NCI-H748 (cell line): Measurements from ENCODE around the gene RGS3.
"Not testable (repeated sequence)": the region's sequence is repeated elsewhere in the genome, so short reads cannot be mapped to it uniquely, and the experiment has no call there.

ENCODE experiments used
- DNase-seq: peaks from one replicate; lab custom pipeline; 2025; ENCODE audit not compliant: unreplicated experiment; lab: John Stamatoyannopoulos, UW

Gene RGS3

DNA sequence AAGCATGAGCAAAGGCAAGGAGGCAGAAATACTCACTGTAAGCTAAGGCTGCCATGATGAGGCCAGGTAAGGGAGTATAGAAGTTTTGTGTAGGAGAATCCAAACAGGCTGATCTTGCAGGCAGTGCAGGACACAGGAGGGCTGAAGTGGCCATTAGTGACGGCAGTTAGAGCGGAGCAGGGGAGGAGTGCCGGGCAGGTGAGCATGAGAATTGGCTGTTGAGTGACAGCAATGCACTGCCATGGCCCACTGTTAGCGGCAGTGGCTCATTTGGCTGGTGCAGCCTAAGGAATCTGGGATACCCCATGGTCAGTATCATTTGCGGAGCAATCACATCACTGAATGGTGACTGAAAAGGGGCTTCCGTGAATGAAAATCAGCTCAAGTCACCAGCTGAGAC is 22.8 kb downstream of the RGS3 start:
- no peak for DNase-seq

DNA sequence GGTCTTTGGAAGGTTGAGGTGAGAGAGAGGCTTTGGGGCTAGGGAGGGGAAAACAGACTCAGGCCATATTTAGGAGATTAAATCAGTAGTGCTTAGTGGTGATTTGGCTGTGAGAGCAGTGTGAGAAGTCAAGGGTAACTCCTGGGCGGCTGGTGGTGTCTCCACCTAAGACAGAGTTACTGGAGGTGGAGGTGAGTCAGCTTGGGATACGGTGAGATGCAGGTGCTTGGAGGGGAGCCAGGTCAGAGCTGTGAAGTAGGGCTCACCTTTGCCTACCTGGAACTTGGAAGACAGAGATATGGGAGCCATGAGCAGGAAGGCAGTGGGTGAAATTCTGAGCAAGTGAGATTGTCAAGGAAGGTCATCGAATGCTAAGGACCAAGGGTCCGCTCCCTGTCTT is 24.5 kb downstream of the RGS3 start:
- DNase-seq: no peak

DNA sequence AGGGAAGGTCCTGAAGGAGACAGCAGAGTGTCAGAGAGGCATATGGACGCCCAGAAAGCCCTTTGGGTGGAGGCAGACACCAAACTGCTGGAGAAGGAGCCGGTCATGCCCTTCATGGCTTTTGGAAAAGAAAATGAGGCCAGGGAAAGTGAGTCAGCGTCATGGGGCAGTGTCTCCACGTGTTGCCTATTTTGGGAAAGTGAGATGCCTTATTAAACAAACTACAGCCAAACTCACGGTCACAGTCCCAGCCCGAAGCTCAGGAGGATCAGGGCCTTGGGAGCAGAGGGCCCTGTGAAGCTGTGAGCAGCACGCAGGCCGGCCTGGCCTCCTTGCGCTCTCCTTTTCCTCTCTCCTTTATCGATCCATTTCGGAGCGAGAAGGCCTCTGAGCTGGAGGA is 25.0 kb downstream of the RGS3 start:
- DNase-seq: no peak

DNA sequence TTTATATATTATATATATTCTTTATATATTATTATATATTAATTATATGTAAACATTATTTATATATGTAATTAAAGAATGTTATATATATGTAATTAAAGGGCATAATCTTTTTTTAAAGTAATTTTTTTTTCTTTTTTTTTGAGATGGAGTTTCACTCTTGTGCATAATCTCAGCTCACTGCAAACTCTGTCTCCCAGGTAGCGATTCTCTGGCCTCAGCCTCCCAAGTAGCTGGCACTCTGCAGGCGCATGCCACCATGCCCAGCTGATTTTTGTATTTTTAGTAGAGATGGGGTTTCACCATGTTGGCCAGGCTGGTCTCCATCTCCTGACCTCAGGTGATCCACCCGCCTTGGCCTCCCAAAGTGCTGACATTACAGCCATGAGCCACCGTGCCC is 27.6 kb downstream of the RGS3 start:
- not testable (repeated sequence) for DNase-seq

DNA sequence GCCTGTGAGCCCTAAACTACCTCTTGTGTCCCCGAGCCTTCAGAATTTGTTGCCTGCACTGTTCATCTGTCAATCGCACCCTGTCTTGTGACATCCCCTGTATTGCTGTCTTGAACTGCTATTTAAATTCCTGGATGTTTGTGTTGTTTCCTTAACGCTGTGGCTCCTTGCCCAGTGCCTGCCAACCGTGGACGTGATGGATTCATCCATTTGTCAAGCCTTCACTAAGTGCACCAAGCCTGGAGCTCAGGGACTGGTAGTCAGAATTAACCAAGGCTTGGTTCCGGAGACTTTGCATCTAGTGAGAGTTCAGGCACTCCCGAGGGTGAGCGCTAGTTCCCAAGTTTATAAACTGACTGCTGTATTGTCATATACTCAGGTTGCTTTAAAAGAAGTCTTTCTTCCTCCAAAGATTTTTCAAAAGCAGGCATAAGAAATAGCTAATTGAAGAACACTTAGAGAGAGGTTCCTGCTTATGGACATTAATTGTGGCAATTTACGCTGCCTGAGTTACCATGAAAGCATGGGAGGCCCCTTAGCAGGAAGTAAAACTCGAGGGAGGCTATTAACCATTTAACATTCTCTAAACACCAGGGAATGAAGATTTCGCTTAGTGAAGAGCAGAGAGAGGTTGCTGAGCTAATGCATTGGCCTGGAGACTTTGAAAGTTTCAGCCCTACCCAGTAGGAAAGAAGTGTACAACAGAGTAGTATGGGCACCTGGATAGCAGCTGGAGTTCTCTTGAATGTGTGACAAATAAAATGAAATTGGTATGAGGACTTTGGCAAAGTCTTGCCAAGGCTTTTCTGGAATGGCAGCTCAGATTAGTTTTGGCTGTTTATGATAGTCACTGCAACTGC is 29.0 kb downstream of the RGS3 start:
- DNase-seq: no peak

DNA sequence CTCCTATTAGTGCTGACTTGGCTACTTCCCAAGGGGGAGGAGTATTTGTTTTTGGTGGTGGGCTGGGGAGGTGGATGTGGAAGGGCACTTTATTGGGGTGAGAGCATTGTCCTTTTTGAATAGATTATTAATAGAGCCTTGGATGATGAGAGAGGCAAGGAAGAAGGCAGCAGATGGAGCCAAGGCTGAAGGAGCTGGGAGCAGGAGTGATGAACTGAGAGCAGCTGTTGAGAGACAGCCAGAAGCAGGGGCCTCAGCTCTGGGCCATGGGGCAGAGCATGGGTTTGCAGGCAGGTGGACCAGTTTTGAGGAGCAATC is 29.6 kb downstream of the RGS3 start:
- DNase-seq: no peak

DNA sequence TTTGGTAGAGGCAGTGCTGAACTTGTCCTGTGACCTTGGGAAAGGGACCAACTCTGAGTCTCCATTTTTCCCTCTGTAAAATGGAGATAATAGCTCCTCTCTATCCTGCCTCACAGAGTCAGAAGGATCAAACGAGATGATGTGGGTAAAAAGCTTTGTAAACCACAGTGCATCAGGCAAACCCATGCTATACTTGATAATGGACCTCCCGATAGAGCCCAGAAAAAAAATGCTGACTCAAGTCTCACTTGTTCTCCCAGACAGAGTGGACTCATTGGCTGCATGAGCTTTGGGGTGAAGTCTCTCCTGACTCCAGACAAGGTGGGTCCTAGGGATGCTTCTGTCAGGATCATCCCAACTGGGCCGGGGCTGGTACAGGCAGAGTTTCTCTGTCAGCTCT is 32.0 kb downstream of the RGS3 start:
- DNase-seq: no peak

DNA sequence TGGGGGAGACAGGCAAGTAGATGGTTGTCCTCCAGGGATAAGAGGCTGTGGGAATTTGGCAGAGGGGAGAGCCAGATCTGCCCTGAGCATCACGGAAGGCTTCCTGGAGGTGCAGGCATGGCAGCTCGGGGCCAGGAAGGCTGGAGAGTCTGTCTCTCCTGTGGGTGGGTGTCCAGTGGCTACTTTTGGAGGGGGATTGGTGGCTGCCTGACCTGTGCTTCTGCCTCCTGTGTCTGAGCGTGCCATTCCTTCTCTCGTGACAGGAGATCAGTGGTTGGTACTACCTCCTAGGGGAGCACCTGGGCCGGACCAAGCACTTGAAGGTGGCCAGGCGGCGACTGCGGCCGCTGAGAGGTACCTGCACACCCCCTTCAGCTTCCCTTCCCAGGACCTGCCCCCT is 33.5 kb downstream of the RGS3 start:
- no peak for DNase-seq

DNA sequence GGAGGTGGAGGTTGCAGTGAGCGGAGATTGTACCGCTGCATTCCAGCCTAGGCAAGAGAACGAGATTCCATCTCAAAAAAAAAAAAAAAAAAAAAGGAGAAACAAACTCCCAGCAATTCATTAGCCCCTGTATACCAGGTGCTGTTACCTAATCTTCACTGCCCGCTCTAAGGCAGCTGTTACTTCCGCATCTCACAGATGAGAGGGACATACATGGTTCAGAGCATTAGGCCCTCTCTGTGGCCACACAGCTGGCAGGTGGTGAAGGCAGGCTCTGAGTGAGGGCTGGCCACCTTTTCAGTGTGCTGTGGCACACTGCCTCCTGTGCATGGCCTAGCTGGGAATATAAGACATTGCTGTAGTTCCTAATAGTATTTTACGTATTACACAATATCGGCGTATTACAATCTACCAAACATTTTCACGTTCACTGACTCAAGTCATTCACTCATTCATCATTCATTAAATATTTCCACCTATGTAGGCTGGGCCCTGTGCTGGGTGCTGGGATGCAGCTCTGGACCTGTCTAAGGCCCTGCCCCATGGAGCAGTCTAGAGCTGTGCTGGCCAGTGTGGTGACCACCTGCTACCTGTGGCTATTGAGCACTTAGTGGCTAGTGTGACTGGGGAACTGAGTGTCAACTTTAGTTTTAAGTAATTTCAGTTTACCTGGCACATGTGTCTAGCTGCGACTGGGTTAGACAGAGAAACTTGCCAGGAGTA is 35.8 kb downstream of the RGS3 start:
- no peak for DNase-seq

DNA sequence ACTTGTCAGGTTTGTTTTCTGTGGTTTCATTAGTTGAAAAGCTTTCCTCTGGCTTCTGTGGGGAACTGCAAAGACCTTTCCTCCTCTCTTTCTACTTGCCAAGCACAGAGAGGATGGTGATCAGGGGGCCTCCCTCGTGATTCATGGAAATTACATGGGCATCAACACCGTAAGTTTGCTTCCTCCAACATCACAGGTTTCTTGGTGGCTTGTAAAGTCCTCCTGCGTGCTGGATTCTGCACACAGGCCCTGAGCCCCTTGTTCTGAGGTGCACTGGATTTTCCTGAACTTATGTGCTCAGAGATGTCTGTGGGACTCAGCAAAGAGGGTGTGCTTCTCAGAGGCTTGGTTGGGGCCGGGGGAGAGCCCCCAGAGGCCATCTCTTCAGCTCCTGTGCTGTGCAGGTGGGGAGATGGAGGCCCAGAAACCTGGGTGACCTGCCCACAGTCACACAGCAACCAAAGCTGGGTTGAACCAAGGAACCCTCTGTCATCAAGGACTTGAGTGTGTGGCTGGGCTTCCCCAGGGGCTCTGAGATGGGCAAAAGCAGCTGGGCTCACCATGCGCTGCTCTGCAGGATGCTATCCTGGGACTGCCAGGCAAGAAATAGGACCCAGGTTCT is 36.5 kb downstream of the RGS3 start:
- DNase-seq: no peak

DNA sequence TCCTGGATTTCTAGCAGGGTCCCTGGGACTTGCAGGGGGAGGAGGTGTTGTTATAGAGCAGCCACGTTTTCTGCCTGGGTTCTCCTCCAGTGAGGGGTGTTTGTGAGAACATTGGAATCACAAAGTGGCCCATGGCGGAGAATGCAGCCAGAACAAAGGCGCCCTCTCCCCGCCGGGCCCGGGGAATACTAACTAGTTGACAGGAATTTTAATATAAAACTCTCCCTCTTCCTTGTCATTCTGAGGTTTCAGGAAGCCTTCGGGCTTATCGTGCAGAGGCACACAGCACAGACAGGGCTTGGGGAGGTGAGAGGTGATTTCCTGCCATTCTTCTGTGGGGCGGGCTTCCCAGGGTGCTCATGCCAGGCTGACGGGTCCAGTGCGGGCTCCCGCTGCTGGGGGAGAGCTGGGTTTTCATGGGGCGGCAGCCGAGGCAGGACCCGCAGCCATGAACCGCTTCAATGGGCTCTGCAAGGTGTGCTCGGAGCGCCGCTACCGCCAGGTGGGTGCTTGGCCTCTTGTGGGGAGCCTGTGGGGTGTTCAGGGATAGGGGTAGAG is 37.7 kb downstream of the RGS3 start:
- no peak for DNase-seq

DNA sequence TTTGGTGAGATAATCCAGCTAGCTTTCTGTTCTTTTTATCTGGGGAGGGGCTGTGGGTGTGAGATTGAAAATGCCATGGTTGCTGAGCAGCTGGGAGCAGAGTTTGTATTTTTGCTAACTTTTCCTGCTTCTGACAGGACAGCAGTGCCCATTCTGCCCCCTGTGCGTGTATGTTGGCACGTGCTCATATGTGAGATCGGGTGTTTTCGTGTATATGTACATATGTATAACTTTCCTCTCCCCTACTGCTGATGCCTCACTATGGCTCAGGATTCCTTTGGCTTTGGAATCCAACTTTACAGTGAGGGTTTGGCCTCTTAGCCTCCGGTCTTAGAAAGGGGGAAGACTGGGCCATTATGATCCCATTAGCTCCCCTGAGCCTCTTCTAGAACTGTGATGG is 38.3 kb downstream of the RGS3 start:
- DNase-seq: no peak

DNA sequence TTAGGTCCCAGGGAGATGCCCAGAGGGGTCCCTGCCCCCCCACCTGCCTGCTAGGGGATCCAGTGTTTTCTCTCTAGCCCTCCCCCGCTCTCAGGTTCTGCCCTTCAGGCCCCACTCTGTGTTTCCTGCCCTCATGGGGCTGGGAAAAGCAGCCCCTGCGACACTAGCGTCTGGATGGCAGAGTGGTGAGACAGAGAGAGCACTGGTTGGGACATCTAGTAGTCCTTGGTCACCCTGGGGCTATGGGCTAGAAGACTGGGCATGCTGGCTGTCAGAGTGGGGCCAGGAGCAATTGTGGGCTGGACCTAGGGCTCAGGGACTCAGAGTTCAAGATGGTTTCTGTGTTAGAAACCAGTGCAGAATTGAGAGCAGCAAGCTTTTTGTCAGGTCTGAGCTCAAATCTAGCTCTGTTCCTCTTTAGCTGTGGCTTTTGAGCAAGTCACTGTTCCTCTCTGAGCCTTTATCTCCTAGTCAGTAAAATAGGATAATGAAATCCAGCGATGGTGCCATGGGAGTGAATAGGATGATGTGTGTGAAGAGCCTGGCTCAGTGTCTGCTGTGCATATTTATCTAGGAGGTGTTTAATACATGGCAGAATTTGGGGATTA is 39.0 kb downstream of the RGS3 start:
- DNase-seq: no peak

DNA sequence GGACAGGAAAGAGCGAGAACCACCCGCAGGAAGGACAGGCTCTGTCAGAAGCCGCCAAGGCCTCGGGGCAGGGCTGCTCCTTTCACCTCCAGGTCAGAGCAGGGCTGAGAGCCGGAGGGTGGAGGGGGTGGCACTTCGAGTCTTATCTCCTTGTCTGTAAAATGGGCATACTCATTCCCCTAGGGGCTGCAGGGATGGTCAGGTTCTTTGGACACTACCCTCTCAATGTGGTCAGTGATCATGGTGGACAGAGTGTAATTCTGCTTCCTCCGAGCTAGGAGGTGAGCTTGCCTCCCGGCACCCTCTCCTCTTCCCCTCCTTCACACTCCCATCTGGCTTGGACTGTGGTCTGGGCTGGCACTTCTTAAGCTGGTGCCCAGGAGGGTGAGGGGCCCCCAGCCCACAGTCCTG is 39.6 kb downstream of the RGS3 start:
- no peak for DNase-seq

DNA sequence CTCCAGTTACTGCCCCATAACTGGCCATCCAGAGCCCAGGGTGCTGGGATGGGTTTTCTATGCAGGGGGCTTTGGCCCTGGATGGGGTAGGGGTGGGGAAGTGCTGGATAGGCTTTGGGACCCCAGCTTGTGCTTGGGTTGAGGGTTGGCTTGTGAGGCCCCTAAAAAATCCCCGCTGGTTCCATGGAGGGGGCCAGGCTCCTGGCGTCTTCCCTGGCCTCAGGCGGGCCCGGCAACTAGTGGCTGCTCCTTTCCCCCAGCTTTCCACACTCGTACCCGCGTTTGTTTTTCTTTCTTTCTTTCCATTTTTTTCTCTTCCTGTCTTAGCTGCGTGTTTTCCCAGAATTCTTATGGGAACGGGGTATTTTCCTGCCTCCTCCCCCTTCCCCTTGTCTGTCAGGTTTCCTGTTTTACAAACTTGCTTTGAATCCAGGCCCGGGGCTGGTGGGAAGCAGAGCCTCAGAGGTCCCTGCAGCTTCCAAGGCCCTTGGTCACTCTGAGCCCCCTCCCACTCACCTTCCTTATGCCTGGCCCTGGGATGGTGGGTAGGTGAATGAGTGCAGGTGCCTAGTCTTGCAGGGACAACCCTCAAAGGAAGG is 40.2 kb downstream of the RGS3 start:
- DNase-seq: no peak

DNA sequence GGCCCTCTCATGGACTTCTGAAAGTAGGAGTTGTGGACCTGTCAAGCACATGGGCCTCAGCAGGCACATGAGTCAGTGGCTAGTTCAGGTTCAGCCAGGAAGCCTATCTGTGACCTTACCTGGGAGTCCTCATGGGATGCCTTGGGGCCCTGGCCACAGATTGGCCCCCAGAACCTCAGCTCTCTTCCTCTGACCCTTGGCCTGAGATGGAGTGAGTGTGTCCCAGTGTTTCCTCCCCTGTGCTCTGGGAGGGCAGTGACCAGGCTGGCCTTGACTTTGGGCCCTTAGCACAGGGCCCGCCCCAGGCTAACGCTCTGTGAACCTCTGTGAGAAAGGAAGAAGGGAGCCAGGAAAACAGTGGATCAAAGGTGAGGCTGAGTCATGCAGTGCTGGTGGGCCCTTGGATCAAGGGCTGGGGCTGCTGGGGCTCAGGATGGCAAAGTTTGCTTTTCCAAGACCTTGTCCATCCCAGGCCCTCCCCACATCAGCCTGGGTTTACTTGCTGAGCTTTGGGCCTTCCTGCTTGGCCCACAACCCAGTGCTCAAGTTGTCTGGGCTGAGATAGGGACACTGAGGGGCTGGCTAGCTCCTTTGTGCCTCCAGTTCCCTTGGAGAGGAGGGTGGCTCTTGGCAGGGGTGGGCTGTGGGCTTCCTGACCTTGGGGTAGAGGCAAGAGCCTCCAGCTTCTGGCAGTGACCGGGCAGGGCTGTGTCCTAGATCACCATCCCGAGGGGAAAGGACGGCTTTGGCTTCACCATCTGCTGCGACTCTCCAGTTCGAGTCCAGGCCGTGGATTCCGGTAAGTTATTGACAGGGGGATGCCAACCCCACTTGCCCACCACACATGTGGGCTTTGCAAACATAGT is 41.4 kb downstream of the RGS3 start:
- DNase-seq: no peak

DNA sequence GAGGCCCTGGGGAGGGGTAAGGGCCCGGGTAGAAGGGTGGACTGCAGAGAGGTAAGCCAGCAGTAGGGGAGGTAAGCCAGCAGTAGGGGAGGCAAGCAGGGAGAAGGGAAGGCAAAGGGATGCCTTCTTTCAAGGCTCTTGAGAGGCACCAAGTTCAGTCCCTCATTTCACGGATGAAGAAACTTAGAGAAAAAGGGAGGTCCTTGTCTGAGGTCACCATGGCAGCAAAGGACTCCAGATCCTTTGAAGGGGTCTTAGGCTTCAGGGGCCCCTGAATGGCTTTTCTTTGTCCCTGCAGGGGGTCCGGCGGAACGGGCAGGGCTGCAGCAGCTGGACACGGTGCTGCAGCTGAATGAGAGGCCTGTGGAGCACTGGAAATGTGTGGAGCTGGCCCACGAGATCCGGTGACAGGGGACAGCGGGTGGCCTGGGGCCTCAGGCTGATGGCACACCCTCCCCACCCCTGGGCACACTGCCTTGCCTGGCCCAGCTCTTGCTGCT is 42.6 kb downstream of the RGS3 start:
- no peak for DNase-seq

DNA sequence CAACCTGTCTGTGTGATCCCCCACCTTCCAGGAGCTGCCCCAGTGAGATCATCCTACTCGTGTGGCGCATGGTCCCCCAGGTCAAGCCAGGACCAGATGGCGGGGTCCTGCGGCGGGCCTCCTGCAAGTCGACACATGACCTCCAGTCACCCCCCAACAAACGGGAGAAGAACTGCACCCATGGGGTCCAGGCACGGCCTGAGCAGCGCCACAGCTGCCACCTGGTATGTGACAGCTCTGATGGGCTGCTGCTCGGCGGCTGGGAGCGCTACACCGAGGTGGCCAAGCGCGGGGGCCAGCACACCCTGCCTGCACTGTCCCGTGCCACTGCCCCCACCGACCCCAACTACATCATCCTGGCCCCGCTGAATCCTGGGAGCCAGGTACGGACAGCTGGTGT is 43.7 kb downstream of the RGS3 start:
- DNase-seq: no peak

DNA sequence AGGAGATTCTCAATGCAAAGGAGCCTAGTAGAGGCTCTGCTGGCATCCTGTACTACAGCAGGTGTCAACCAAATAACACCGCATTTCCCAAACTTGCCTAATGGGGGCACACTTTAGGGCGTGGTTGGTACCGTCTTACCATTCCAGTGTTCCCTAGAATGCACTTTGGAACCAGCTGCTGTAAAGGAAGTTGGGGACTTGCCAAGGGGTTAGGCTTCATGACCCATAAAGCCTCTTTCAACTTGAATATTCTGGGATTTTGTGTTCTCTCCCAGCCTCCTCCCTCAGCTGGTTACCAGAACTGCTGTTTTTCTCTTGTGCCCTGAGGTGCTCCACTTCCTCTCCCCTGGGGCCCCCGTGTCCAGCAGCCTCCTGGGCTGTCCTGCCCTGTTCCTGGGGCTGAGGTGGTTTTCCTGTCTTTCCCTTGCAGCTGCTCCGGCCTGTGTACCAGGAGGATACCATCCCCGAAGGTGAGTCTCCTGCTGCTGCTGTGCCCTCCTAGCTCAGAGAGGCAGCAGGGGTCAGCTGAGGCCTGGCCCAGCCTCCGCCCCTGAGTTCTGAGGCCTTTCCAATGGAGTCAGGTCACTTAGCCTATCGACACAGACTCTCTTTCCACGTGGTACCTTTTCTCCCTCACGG is 44.7 kb downstream of the RGS3 start:
- DNase-seq: no peak

DNA sequence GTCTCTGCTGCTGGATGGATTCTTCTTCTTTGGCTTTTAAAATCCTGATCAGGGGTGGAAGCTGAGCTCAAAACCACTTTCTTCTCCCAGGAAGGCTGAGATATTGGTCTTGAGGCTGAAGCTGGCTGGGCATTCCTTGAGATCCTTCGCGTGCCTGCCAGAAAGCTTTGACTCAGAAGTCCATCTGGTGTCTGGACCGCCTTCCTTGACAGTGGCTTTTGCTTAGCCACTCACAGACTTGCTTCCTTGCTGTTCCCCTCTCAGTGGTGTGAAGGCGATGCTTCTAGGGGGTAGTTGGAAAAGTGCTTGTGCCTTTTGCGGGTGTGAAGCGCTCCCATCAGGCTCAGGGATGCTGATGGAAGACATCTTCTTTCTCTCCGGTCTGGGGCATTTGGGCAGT is 45.9 kb downstream of the RGS3 start:
- no peak for DNase-seq
